Measurements from ENCODE around the gene ZNF691.
"Not testable (repeated sequence)": the region's sequence is repeated elsewhere in the genome, so short reads cannot be mapped to it uniquely, and the experiment has no call there.

The ZNF691 gene

GRCh38 chr1:42861014-42861399 is 14.6 kb downstream of the ZNF691 start:
- DNase-seq, result no peak

GRCh38 chr1:42866549-42866948 is 20.1 kb downstream of the ZNF691 start:
- DNase-seq, result no peak

- DNase-seq, result not testable (repeated sequence)
Observed at GRCh38 chr1:42868466-42868865, 22.1 kb downstream of the ZNF691 start.

GRCh38 chr1:42869254-42869653 is 22.8 kb downstream of the ZNF691 start:
- not testable (repeated sequence) for DNase-seq

- DNase-seq, result not testable (repeated sequence)
Observed at GRCh38 chr1:42869751-42870150, 23.3 kb downstream of the ZNF691 start.

GRCh38 chr1:42873108-42873507 is 26.7 kb downstream of the ZNF691 start:
- DNase-seq, result not testable (repeated sequence)

GRCh38 chr1:42873670-42874069 is 27.3 kb downstream of the ZNF691 start:
- no peak for DNase-seq

GRCh38 chr1:42876009-42876408 is 29.6 kb downstream of the ZNF691 start:
- no peak for DNase-seq

GRCh38 chr1:42877380-42877779 is 31.0 kb downstream of the ZNF691 start:
- DNase-seq, result no peak

GRCh38 chr1:42880384-42880783 is 34.0 kb downstream of the ZNF691 start:
- DNase-seq, result no peak

- no peak for DNase-seq
Observed at GRCh38 chr1:42886046-42886739, 39.8 kb downstream of the ZNF691 start.

GRCh38 chr1:42886800-42887199 is 40.4 kb downstream of the ZNF691 start:
- DNase-seq, result no peak

- no peak for DNase-seq
Observed at GRCh38 chr1:42887366-42887765, 41.0 kb downstream of the ZNF691 start.

- DNase-seq, result no peak
Observed at GRCh38 chr1:42888013-42888633, 41.7 kb downstream of the ZNF691 start.

- no peak for DNase-seq
Observed at GRCh38 chr1:42889264-42889663, 42.9 kb downstream of the ZNF691 start.

- DNase-seq, result no peak
Observed at GRCh38 chr1:42891465-42892138, 45.2 kb downstream of the ZNF691 start.

- DNase-seq, result not testable (repeated sequence)
Observed at GRCh38 chr1:42899960-42900359, 53.5 kb downstream of the ZNF691 start.
